HG03025 (cell line): Measurements from ENCODE around the gene ANKRD29.
"Not testable (repeated sequence)": the region's sequence is repeated elsewhere in the genome, so short reads cannot be mapped to it uniquely, and the experiment has no call there.

ENCODE experiments used
- ATAC-seq: cut with Tn5 transposase; IDR thresholded peaks from one replicate; pipeline ENCODE4 v1.9.1; 2021; ENCODE audit warnings: mild to moderate bottlenecking, moderate library complexity; ENCODE audit not compliant: unreplicated experiment, low FRiP score

ANKRD29 gene

DNA sequence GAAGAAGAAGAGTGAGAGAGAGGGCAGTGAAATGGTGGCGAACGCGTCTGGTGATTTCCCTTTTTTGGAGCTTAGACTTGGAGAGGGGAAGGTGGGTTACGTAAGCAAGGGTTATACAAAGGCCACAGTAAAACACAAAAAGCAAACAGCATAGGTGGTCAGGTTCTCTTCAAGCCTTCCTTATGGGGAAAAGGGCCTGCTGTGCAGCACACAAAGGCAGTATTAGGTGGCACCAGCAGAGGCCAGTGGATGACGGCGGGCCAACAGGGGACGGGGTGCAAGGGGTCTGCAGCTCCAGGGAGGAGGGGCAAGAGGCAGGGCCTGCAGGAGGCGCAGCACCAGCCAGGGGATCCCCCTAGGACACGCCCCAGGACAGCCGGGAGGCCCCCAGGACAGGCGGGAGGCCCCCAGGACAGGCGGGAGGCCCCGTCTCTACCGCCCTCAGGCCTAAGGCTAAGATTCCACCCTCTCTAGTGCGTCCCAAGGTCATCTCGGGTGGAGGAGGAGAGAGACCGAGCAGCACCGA, 43.8 kb downstream of the ANKRD29 start:
- no peak for ATAC-seq

- no peak for ATAC-seq
Measured at GRCh38 chr18:23617412-23618014, 45.2 kb downstream of the ANKRD29 start.

DNA sequence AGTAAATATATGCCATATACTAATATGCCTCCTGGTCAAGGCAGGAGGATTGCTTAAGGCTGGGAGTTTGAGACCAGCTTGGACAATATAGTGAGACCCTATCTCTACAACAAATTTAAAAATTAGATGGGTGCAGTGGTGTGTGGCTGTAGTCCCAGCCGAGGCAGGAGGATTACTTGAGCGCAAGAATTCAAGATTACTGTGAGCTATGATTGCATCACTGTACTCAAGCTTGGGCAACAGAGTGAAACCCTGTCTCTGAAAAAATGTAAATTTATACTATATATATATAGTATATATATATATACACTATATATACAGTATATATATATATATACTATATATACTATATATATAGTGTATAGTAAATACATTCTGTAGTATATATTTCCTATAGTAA, 46.5 kb downstream of the ANKRD29 start:
- ATAC-seq = no peak

DNA sequence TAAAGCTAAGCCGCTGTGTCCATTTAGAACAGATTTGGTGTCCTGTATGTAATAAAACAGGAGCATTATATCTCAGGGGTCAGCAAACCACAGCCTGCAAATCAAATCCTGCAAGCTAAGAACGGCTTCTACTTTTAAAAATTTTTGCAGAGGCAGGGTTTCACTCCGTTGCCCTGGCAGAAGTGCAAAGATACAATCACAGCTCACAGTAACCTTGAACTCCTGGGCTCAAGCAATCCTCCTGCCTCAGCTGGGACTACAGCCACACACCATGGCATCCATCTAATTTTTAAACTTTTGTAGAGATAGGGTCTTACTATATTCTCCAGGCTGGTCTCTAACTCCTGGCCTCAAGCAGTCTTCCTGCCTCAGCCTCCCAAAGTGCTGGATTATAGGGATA, 47.8 kb downstream of the ANKRD29 start:
- ATAC-seq = no peak

DNA sequence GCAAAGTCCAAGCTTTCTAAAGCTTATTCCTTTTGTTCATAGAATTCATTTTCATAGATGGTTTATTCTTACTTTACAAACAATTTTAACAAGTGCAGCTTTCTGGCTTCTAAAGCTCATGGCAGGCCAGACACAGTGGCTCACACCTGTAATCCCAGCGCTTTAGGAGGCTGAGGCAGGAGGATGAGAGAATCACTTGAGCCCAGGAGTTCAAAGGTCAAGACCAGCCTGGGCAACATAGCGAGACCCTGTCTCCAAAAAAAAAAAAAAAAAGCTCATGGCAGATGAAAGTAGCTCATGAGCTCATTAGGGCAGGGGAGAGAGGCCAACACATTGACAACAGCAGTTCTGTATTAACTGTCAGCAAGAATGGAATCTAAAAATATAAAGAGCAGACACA, 48.3 kb downstream of the ANKRD29 start:
- no peak for ATAC-seq

GRCh38 chr18:23613091-23613475, 49.6 kb downstream of the ANKRD29 start:
- ATAC-seq = not testable (repeated sequence)

DNA sequence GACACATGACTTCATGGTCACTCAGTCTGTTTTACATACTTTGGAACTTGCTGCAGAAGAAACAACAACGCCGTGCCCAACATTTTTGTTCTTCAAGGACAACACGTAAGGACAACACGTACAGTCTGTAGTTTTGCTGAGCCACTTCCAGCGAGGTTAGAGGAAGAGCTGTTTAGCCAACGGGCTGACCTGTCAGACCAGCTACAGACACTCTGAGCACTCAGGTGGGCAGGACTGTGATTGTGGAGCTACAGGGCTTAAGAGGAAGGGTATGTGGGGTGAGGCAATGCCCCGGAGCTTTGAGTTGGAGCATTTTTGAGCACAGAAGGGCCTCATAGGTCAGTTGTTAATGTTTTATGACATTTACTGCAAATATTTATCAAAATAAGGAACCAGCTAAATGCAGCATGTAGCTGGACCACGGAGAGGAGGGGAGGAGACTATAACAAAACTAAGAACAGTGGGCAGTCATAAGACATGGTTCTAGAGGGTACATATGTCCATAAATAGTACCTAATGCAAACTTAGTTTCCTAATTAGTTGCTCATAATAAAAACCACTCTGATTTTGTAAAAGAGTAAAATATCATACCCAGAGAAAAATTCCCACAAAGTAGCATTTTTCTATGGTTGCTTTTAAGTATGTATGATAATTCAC, 50.1 kb downstream of the ANKRD29 start:
- ATAC-seq = no peak

GRCh38 chr18:23609390-23610023, 53.2 kb downstream of the ANKRD29 start:
- no peak for ATAC-seq

- no peak for ATAC-seq
Measured at GRCh38 chr18:23608211-23608610, 54.5 kb downstream of the ANKRD29 start.

DNA sequence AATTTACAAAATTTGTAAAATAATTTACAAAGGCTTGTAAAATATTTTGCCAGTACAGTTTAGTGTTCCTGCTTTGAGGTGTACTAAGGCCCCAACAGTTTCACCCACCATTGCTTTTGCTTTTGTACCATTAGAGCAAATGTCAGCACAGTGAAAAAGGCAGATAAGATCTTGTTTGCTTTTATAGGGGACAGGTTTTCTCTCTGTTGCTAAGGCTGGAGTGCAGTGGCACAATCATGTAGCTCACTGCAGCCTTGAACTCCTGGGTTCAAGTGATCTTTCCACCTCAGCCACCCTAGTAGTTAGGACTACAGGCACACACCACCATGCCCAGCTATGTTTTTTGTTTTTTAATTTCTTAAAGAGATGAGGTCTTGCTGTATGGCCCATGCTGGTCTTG, 56.8 kb downstream of the ANKRD29 start:
- no peak for ATAC-seq

- ATAC-seq = no peak
Measured at GRCh38 chr18:23599809-23600208, 62.9 kb downstream of the ANKRD29 start.

DNA sequence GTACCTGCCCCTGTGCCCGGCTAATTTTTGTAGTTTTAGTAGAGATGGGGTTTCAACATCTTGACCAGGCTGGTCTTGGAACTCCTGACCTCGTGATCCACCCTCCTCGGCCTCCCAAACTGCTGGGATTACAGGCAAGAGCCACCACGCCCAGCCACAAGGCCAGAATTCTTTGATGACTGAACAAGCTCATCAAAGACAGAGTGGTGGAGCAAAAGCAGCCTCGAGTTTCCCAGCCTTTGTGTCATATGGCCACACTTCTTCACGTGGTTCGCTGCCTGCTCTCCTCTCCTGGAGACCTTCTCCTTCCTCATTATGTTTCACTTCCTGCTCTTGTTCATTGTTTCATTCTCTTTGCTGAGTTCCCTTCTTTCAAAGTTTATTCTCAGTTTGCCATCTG, 66.5 kb downstream of the ANKRD29 start:
- ATAC-seq = no peak

DNA sequence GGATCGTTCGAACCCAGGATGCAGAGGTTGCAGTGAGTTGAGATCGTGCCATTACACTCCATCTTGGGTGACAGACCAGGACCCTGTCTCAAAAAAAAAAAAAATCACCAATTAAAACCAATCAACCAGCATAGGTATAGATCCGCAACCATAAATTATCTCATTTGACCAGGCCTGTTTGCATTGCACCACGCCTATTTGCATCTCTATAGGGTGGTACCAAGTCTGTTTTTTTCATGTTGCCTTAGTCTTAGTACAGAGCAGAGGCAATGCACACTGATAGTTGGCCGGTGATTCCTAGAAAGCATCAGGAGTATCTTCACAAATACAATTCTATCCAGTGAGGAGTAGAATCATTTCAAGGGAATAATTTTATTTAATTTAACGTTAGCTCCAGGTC, 67.1 kb downstream of the ANKRD29 start:
- no peak for ATAC-seq

DNA sequence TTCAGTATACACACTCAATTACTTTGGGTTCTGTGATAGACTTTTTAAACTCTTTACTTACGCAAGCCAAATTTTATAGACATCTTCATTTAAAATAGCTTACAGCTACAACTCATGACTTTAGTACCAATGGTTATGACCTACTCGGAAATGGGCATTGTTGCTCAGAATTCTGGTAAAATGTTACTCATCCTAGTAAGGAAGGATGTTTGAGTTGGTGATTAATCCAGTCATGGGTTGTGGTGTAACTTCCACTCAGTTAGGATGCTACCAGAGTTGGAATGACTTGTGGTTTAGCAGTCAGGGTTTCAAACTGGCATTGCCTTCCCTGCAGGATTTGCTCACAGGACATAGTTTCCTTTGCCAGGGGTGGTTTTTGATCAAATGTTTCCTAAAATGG, 69.0 kb downstream of the ANKRD29 start:
- ATAC-seq = no peak

DNA sequence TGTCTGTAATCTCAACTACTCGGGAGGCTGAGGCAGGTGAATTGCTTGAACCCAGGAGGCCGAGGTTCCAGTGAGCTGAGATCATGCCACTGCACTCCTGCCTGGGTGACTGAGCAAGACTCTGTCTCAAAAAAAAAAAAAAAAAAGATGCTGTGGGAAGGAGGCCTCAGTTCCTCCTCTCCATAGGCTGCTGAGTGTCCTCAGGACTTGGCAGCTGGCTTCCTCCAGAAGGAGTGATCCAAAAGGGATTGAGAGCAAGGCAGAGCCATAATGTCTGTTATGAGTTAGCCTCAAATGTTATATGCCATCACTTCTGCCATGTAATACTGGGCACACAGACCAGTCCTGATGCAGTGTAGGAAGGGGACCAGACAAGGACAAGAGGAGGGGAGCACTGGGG, 69.8 kb downstream of the ANKRD29 start:
- no peak for ATAC-seq

- ATAC-seq = no peak
Measured at GRCh38 chr18:23591011-23591410, 71.7 kb downstream of the ANKRD29 start.

DNA sequence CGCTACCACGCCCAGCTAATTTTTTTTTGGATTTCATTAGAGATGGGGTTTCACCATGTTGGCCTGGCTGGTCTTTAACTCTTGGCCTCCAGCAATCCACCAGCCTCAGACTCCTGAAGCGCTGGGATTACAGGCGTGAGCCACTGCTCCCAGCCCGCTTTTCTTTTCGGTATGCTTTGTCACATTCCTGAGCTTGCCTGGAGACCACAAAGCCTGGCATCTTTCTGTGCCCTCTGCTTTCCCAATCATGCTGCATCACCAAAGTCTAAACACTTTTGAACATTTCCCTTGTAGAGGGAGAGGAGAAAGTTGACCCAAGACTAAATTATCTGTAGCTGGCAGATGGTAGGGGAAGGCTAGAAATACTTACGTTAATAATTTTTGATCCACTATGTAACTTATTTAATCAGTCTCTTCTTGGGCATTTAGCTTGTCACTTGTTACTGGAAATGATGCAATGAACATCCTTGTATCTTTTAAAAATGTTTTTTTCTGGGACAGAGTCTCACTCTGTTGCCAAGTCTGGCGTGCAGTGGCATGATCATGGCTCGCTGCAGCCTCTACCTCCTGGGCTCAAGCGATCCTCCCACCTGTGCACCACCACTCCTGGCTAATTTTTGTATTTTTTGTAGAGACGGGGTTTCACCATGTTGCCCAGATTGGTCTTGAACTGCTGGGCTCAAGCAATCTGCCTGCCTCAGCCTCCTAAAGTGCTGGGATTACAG, 73.7 kb downstream of the ANKRD29 start:
- no peak for ATAC-seq

DNA sequence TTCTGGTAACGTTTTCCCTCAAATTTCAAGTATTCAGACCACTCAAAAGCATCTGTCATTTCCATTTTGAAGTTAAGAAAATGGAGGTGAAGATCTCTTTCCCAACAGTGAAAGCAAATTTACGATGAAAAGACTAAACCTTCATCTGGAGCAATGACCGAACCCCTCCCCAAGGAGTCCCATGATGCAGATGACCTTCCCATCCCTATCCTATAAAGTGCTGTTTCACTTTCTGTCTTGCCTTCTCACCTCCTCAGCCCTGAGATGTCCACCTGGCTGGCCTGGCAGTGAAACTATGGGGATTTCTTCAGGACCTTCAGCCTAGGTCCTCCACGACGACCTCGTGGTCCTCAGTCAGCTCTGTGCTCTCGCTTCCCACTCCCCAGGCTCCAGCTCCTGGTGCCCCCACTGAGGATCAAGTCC, 75.5 kb downstream of the ANKRD29 start:
- no peak for ATAC-seq

- peak; percentile 95 for ATAC-seq
Measured at GRCh38 chr18:23586249-23587196, 76.2 kb downstream of the ANKRD29 start, which contains the start of gene NPC1. Gene NPC1 (minus strand): TSS chr18:23586506. CDS start chr18:23586343, 163 bp downstream.

DNA sequence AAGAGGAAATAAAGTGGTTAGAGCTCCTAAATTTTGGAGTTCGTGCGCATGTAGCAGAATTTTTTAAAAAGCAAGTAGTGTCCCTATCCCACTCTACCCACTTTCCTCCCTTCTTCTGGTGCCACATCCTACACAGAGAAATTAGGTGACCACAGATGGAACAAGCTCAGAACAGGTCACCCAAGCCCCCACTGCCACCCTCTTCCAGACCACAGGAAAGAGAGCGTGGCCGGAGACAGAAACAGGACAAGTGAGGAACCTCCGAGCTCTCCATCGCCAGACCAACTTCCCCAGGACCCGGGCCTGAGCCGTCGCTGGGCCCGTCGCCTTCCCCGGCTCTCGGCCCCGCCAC, 76.8 kb downstream of the ANKRD29 start:
- ATAC-seq = no peak
